Prostate gland (tissue), 2 donors: ENCODE results near the gene MAP1LC3B2.

Experiments used
- POLR2AphosphoS5 ChIP-seq: sonication (generic); formaldehyde crosslinking; IDR thresholded peaks from one replicate; pipeline ENCODE4 v1.6.1; 2017; ENCODE audit warnings: antibody characterized with exemption
- TF ChIP-seq, protein P1 (sequence below), 4 experiments: fragments of 200-600 bp in 2 of 4; fragments of 450-650 bp in 2 of 4; sonication (generic) in 2 of 4; IDR thresholded peaks; 1 replicate in 3 of 4; 2 replicates in 1 of 4; pipeline ENCODE4 v1.5.1; 2016 to 2019; ENCODE audit warnings: antibody characterized with exemption in 4 of 4, mild to moderate bottlenecking in 2 of 4, moderate library complexity in 2 of 4

- TF ChIP-seq, protein P1, sequence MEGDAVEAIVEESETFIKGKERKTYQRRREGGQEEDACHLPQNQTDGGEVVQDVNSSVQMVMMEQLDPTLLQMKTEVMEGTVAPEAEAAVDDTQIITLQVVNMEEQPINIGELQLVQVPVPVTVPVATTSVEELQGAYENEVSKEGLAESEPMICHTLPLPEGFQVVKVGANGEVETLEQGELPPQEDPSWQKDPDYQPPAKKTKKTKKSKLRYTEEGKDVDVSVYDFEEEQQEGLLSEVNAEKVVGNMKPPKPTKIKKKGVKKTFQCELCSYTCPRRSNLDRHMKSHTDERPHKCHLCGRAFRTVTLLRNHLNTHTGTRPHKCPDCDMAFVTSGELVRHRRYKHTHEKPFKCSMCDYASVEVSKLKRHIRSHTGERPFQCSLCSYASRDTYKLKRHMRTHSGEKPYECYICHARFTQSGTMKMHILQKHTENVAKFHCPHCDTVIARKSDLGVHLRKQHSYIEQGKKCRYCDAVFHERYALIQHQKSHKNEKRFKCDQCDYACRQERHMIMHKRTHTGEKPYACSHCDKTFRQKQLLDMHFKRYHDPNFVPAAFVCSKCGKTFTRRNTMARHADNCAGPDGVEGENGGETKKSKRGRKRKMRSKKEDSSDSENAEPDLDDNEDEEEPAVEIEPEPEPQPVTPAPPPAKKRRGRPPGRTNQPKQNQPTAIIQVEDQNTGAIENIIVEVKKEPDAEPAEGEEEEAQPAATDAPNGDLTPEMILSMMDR (IDR thresholded peaks at IDR 0.05): no peak
- TF ChIP-seq POLR2AphosphoS5: no peak
Measured at GRCh38 chr12:116604951-116605641, 45.9 kb downstream of the MAP1LC3B2 start.
